Femur (tissue), 1 donor: ENCODE data around the gene HMGN4.
"Not testable (repeated sequence)": the region's sequence is repeated elsewhere in the genome, so short reads cannot be mapped to it uniquely, and the experiment has no call there.

Experiments
- DNase-seq: peaks from one replicate; pipeline ENCODE4 v3.0.0-alpha.2; 2017

Gene HMGN4

DNA sequence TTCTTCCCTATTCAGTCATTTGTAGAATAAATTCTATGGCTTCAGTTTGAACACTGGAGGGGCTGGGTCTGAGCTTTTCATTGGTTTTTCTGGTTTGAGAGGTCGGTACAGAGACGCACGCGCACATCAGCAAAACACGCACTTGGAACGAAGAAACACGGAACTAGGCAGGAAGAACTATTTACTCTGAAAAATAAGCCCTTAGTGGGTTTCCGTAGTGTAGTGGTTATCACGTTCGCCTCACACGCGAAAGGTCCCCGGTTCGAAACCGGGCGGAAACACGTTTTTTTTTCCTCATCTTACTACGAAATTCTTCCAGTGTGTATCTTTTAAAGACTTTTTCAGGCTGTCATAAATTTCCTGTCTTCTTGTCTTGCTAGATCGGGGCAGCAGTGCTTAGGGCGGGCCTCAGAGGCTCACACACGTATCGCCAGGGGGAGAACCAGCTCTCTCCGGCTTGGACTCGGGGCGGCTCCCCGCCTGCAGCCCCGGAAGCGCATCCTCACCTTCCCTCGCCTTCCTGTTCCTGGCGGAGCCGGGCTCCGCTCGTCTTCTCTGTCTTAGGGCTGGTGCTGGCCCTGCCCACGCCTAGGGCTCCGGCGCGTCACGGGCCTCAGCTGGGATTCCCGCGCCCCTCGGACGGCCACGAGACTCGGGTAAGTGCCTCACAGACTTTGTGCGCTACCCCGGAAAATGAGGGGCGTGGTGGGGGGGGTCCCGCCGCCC, at the start of gene HMGN4:
Gene HMGN4, plus strand, starts transcription at position 521 of the 726 bp plus-strand sequence. CDS start 6,841 bp downstream, outside the sequence.
- peak; percentile 90 for DNase-seq

DNA sequence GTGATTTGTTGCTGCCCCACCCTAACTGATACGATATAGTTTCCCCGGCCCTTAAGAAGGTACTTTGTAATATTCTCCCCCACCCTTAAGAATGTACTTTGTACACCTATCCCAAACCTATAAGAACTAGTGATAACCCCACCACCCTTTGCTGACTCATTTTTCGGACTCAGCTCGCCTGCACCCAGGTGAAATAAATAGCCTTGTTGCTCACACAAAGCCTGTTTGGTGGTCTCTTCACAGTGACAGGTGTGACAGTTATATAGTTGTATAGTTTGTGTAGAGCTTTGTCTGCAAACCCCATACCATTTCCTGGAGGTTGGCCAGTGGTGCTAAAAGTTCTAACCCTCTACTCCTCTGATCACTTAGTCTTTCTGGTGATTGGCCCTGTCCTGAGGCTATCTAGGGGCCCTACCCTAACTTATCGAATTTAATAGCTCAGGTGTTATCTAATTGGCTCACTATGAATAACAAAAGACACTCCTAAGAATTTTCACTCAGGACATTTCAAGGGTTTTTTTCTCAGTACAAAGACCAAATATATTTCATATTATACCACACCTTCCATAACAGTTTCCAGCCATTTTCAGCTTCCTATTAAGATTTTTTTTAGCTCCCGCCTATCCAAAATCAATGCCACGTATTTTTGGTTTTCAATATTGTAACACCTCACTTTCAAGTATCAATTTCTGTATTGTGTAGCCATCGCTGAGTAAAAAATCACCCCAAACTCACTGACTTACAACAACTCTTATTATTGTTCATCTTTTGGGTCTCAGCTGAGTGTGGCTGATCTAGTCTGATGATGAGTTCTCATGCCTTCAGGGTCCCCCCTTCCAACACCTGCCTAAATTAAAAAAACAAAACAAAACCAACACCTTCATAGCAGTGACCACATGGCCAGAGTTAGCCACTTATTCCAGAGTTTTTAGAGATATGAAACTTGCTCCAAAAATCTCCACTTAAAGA, 47.9 kb upstream of the HMGN4 start:
- no peak for DNase-seq

DNA sequence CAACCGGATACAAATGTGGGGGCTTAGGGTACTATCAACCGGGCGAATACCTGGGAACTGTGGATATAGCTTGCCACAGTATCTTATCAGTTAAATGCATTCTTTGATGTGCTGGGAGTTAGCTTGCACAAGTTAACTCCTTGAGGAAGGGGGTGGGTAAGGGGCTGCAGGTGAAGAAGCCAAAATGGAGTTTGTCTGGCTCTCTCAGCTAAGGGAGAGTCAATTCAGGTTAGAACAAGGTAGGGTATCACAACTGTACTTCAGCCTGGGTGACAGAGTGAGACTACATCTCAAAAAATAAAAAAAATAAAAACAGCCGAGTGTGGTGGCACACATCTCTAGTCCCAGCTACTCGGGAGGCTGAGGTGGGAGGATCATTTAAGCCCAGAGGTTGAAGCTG, 46.6 kb upstream of the HMGN4 start:
- DNase-seq, result no peak

DNA sequence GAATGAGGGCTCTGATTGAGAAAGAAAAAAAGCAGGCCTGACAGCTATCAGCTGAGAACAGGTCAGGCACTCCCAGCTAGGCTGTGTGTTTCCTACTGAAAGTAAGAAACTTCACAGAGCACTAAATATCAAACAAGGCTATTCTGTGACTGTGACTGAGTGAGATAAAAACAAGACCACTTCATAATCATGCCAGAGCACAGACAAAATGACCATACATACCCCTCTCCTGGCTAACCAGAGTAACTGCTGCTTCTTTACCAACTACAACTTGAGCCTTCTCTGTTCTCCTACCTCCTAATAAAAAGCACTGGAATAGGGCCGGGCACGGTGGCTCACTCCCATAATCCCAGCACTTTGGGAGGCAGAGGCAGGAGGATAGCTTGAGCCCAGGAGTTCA, 44.9 kb upstream of the HMGN4 start:
- no peak for DNase-seq

DNA sequence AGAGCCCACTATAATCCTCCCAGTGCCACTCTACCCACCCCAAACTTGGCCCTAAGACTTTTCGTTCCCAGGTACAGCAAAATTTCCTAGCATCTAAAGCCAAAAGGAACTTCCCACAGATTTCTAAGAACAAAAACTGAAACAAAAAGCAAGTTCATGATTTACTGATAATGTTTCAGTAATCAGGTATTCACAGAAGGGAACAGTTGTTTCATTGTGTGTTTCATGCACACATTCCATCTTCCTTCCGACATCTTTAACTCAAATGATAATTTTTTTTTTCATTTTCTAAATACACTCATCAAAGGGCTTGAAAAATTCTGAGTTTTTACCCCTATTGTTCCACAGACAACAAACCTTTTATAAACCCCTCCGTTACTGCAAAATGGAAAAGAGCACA, 44.0 kb upstream of the HMGN4 start:
- no peak for DNase-seq

DNA sequence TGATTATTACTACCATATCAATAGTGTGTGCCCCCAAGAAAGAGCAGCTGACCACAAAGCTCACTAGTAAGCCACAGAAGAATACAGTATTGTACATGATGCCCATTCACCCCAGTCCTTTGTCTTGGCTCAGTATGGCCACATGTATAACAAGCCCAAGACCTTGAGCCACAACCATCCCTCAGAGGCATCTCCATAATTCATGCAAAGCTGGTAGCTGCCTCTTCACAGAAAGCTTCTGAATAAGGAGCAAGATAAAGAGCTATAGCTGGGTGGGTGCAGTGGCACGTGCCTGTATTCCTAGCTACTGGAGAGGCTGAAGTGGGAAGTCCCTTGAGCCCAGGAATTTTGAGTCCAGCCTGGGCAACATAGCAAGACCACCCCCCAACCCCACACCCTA, 42.9 kb upstream of the HMGN4 start:
- DNase-seq, result no peak

DNA sequence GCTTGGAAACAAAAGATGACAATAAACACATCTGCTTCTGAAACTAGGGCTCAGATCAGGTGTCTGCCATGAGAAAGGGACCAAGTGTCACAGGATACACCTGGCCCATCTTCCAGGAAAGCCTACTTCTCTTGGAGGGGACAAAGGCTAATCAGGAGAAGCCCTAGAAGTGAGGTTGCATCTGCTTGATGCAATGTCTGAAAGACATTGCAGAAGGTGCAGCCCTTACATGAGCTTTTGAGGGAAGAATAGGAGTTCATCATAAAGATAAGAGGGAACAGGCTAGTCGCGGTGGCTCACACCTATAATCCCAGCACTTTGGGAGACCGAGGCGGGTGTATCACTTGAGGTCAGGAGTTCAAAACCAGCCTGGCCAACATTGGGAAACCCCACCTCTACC, 40.6 kb upstream of the HMGN4 start:
- no peak for DNase-seq

DNA sequence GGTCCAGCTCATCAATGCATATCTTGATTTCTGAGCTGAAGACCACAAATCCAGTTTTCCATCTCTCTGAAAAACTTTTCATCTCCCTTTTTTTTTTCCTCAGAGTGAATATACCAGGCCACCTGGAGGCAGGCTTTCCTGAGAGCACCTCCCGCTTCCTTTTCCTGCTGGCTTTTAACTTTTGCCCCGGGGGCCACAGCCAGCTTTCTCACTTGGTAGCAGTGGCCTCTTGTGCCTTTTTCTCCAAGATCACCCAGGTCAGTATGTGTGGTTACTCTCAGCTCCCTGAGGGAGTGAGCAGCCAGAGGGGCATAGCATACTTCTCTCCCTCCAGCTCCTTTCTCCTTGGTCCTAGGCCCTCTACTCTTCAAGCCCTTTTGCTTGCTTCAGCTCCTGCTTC, 38.1 kb upstream of the HMGN4 start, which contains the start of gene BTN1A1:
Gene BTN1A1, plus strand, starts transcription at position 202 of the 400 bp plus-strand sequence. CDS start 984 bp downstream, outside the sequence.
- DNase-seq, result no peak

DNA sequence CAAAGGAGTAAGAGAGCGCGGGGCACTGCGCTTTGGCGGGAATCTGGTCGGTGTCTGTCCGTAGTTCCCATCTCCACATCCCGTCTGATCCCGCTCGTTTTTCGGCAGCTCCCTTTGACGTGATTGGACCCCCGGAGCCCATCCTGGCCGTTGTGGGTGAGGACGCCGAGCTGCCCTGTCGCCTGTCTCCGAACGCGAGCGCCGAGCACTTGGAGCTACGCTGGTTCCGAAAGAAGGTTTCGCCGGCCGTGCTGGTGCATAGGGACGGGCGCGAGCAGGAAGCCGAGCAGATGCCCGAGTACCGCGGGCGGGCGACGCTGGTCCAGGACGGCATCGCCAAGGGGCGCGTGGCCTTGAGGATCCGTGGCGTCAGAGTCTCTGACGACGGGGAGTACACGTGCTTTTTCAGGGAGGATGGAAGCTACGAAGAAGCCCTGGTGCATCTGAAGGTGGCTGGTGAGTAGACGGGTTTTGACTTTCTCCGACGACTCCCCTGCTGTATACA, 36.6 kb upstream of the HMGN4 start:
- DNase-seq, result peak; percentile 34

DNA sequence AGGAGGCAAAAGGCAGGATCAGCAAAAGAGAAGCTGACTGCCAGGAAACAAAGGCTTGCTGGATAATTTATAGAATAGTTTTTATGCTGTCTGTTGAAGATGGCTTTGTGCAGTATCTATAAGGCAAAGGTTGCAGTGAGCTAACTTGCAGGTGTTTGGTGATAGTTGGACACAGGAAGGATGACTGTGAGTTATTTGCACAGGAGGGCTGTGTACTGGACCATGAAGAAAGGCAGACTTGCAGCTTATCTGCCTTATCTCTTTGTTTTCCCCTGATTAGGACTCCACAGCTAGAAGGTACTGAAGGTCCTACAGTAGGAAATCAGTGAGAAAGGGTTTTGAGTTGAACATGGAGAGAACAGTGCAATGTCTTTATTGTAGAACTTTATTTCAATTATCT, 36.0 kb upstream of the HMGN4 start:
- no peak for DNase-seq

DNA sequence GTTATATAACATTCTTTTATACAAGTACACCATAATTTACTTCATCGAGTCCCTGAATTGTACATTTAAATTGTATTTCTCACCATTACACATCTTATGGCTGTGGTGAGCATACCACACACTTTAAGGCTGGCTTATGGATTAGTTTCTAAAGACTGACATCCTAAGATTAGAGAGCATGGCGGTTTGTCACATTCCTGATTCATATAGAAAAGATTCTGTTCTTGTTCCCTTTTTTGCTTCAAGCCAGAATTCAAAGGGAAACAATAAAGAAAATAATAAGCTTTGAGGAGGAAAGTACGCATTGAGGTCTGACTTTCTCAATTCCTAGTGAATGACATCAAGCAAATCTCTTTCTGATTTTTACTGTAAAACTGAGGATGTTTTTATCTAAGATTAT, 35.5 kb upstream of the HMGN4 start:
- DNase-seq, result no peak

DNA sequence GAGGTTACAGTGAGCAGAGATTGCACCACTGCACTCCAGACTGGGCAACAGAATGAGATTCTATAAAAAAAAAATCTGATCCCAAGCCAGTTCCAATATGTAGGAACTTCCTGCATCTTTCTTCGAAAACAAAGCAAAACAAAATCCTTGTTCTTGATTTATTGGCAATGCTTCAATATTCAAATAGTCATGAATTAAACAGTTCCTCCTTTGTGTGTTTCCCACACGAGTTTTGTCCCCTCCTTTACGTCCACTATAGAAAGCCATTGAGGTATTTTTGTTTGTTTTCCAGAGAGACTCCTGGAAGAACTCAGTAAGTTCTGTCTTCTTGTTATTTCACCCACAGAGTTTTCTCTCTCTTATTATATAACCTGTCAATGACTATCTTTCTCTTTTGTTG, 30.5 kb upstream of the HMGN4 start:
- DNase-seq, result no peak

DNA sequence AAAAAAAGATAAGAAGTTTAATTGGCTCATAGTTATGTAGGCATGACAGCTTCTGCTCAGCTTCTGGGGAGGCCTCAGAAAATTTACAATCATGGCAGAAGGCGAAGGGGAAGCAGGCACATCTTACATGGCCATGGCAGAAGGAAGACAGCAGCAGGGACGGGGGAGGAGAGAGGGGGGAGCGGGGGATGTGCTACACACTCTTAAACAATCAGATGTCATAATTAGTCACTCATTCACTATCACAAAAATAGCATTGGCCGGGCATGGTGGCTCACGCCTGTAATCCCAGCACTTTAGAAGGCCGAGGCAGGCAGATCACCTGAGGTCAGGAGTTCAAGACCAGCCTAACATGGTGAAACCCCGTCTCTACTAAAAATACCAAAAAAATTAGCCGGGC, 27.1 kb upstream of the HMGN4 start:
- not testable (repeated sequence) for DNase-seq

DNA sequence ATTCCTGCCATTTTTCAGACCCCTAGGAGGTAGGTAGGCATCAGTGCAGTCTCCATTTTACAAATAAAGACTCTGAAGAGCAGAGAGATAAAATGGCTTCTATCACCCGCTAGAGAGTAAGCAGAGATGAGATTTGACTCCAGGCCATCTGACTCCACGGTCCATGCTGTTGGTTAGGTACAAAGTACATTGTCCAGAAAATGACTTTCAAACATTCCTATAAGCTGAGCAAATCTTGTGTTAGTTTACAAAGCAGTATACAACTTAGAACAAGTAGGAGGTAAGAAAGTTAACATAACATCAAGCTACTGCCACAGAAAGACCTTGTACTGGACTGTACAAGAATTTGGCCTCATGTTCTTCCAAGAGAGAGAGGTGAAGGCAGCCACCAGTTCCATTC, 23.2 kb upstream of the HMGN4 start:
- DNase-seq, result no peak

DNA sequence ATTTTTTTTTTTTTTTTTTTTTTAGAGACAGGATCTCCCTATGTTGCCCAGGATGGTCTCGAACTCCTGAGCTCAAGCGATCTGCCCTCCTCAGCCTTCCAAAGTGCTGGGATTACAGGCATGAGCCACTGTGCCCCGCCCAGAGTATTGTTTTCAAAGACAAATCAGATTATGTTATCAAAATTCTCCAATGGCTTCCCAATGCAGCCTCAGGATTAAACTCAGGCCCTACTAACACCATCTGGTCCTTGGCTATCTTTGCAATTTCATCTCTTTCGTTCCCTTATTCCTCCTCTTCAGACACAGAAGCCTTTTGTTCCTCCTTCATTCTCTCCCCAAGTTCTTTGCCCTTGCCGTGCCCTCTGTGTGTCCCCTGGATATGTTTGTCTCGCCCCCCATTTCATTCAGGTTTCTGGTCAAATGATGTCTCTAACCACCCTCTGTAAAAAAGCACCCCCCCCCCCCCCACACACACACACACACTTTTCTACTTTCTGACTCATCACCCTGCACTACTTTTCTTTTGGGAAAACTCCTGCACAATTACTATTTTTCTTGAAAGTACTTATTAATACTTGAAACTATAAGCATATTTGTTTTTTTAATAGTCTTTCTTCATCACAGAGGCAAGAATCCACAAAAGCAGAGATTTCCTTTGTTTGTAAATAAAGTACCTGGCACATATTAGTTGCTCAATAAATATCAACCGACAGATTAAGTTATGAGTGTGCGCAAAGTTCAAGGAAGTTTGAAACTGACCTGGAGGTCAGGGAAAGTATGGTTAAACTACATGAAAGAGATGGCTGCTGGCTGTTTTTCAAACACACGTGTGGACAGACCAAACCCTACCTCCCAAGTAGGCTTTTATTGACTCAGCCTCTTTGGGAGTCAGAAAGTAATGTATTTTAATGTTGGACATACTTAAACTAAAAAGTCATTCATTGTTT, 21.4 kb upstream of the HMGN4 start:
- DNase-seq, result no peak

DNA sequence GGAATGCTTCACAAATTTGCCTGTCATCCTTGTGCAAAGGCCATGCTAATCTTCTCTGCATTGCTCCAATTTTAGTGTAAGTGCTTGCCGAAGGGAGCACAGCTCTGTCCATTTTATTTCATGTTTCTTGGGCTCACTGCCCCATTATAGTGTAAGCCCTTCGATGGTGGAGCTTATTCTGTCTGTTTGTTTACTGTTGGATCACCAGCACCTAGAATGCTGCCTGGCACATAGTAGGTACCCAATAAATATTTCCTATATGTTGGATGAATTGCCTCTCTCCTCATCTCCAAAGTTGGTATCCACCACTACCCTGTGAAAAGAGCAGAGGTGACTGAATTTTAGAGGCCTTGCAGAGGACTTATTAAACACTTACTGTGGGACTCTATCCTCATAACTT, 18.8 kb upstream of the HMGN4 start:
- no peak for DNase-seq

DNA sequence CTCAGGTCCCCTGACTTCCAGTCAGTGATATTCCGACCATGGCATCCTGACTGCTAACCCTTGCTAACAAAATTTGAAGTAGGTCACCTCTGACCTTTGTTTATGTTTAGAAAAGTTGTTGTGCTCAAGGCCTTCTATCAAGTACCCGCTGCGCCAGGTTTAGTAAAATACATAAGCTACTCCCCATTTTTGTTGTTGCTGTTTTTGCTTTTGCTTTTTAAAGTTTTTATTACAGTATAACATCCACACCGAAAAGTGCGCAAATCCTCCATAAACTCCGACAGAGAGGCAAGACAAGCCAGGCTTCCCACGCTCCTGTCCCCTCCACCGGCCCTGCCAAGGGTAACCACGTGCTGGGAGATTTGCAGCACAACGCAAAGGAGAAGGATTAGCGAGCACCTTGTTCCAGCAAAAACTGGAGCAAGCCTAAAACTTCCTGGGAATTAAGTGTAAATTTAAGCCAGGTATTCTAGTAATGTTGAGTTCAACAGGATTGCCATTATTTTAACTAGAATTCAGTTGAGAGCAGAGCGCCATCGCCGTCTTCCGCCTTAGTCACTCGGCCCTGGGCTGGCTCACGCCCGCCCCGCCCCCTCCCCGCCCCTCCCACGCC, 17.8 kb upstream of the HMGN4 start:
- no peak for DNase-seq

DNA sequence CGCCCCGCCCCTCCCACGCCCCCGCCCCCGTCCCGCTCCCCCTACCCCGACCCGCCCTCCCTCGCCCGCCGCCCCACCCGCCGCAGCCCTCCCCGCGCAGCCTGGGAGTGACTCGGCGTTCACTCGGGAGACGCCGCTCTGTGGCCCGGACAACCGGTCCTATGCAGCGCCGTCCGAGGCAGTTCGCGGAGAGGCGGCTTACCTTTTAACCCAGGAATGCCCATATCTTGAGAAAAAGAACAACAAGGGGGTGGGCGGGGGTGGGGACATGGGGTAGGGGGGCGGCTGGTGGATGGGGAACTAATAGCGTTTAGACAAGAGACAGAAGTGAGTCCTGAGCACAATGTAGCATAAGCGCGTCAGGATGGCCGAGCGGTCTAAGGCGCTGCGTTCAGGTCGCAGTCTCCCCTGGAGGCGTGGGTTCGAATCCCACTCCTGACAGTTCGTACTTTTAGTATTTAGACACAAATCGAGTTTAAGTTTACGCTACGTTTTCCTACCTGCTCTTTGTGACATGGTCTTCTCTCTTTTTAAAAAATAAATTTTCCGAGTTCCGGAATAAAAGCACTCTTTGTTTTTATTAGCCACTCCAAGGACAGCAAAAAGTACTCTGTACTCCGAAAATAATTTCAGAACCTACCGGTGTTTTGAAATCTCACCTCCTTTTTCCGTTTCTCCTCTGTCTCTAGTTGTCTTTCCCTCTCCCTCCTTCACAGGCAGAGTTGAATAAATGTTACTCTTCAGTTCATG, 17.1 kb upstream of the HMGN4 start:
- DNase-seq, result peak; percentile 93

DNA sequence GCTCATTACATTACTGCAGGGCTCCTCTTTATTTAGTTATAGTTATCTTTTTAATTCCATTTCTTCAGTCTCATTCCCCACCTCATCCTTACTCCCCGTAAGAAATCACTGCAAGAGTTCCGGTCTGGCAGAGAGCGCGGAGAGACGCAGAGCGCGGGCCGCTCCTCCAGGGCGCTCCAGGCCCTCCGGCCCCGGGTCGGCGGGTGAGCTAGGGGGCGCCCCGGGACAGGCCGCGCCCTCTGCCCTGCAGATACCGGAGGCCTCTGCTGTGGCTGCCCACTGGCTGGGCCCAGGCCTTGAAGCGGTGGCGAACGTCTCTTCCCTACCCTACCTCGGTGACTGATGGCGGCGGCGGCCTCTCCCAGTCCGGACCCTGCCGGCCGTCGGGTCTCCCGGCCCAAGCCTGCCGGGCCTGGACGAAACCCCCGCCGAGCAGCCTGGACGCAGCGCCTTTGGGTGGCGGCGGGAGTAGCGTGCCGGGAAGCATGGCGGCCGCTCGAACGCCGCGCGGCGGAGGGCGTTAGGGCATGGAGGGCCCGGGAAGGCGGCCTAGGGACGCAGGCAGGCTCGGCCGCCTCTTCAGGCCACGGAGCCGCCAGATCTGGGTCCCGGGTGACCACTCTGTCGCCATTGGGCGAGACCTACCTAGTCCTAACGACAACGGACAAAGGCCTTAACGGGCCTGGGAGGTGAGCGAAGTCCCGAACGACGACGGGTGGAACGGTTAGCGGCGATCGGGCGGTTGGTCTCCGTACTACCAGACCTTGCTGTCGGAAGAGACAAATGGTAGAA, 16.4 kb upstream of the HMGN4 start:
- peak; percentile 90 for DNase-seq

DNA sequence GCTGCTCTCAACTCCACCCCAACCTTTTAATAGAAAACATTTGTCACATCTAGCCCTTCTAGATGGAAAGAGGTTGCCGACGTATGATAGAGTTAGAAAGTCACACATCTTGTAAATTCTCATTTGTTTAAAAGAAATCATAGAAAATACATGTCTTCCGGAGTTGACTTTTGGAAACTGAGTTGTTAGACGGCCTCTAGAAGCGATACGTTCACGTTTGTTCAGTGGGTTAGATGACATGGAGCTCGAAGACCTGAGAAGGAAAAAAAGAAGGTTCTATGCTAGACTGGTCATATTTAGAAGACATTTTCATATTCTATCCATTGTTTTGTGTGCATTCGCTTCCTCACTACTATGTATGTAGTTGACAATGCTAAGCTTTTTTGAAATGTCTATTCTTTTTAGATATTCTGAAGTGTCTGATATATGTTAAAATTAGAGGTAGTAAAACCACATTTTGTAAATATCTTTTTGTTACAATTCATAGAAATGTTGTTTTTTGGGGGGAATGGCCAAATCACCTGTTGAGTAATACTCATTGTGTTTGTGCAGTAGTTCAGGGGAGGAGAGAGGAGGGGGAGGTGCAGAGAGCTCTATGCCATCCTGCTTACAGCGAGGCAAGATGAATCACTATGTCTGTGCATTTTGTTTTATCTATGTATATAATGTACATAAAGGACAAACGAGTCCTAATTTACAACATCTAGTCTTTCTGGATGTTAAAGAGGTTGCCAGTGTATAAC, 15.5 kb upstream of the HMGN4 start:
- not testable (repeated sequence) for DNase-seq
